ENCODE results near the gene RGS3.

Gene RGS3

GRCh38 chr9:113617550-113617949 is 154.0 kb downstream of the RGS3 start:
- Histone ChIP-seq H4K20me1 (ENCODE audit: insufficient read depth, low read length) (no peaks in the 10 kb centered on the region), H3K9me3 (ENCODE audit: low read length) (no peaks in the 10 kb centered on the region), H3K36me3 (ENCODE audit: insufficient read depth, low read length) (no peaks in the 10 kb centered on the region), H3K79me2 (ENCODE audit: insufficient read depth, low read length) (no peaks in the 10 kb centered on the region), H3K4me2 (ENCODE audit: low read length) (no peak overlapping the region), H3K9ac (ENCODE audit: low read length) (no peak overlapping the region), H3K27me3 (ENCODE audit: insufficient read depth, low read length) (peaks cover 26% of the 10 kb centered on the region), H3K27ac (ENCODE audit: low read depth, low read length, poor library complexity, severe bottlenecking) (no peak overlapping the region), H3K4me3 (ENCODE audit: low read depth, low read length, poor library complexity, severe bottlenecking) (no peak overlapping the region), H3K4me1 (ENCODE audit: insufficient read depth, low read length, severe bottlenecking) (no peaks in the 10 kb centered on the region), H3F3A (ENCODE audit: insufficient read depth, low read length) (no peaks in the 10 kb centered on the region), H3K9me2 (ENCODE audit: low read depth, low read length) (no peaks in the 10 kb centered on the region), H2AFZ (ENCODE audit: low read length) (no peak overlapping the region)
- TF ChIP-seq CTCF (IDR thresholded peaks at IDR 0.05; ENCODE audit: low read length) = no peak
- TF ChIP-seq EZH2 (IDR thresholded peaks at IDR 0.05; ENCODE audit: borderline replicate concordance, low read length) = no peak

- no peak overlapping the region for H3K4me2 ChIP-seq (ENCODE audit: low read length)
- H3K36me3 ChIP-seq (ENCODE audit: insufficient read depth, low read length) = no peaks in the 10 kb centered on the region
- no peaks in the 10 kb centered on the region for H4K20me1 ChIP-seq (ENCODE audit: insufficient read depth, low read length)
- H3K4me3 ChIP-seq (ENCODE audit: low read depth, low read length, poor library complexity, severe bottlenecking) = no peak overlapping the region
- H3K9me3 ChIP-seq (ENCODE audit: low read length) = no peaks in the 10 kb centered on the region
- no peak overlapping the region for H2AFZ ChIP-seq (ENCODE audit: low read length)
- H3F3A ChIP-seq (ENCODE audit: insufficient read depth, low read length) = no peaks in the 10 kb centered on the region
- TF ChIP-seq EZH2 (IDR thresholded peaks at IDR 0.05; ENCODE audit: borderline replicate concordance, low read length) (no peak), CTCF (IDR thresholded peaks at IDR 0.05; ENCODE audit: low read length) (no peak)
- H3K4me1 ChIP-seq (ENCODE audit: insufficient read depth, low read length, severe bottlenecking) = no peaks in the 10 kb centered on the region
- H3K9ac ChIP-seq (ENCODE audit: low read length) = no peak overlapping the region
- H3K27ac ChIP-seq (ENCODE audit: low read depth, low read length, poor library complexity, severe bottlenecking) = no peak overlapping the region
- no peaks in the 10 kb centered on the region for H3K79me2 ChIP-seq (ENCODE audit: insufficient read depth, low read length)
- H3K9me2 ChIP-seq (ENCODE audit: low read depth, low read length) = no peaks in the 10 kb centered on the region
- H3K27me3 ChIP-seq (ENCODE audit: insufficient read depth, low read length) = peaks cover 23% of the 10 kb centered on the region
Observed at GRCh38 chr9:113618836-113619490, 155.4 kb downstream of the RGS3 start.

GRCh38 chr9:113619491-113620376 is 156.2 kb downstream of the RGS3 start:
- Histone ChIP-seq H3K4me3 (ENCODE audit: low read depth, low read length, poor library complexity, severe bottlenecking) (no peak overlapping the region), H4K20me1 (ENCODE audit: insufficient read depth, low read length) (no peaks in the 10 kb centered on the region), H3K36me3 (ENCODE audit: insufficient read depth, low read length) (no peaks in the 10 kb centered on the region), H3K27me3 (ENCODE audit: insufficient read depth, low read length) (peaks cover 21% of the 10 kb centered on the region), H3K9me2 (ENCODE audit: low read depth, low read length) (no peaks in the 10 kb centered on the region), H3K27ac (ENCODE audit: low read depth, low read length, poor library complexity, severe bottlenecking) (no peak overlapping the region), H2AFZ (ENCODE audit: low read length) (no peak overlapping the region), H3K9ac (ENCODE audit: low read length) (no peak overlapping the region), H3F3A (ENCODE audit: insufficient read depth, low read length) (no peaks in the 10 kb centered on the region), H3K4me1 (ENCODE audit: insufficient read depth, low read length, severe bottlenecking) (no peaks in the 10 kb centered on the region), H3K9me3 (ENCODE audit: low read length) (no peaks in the 10 kb centered on the region), H3K79me2 (ENCODE audit: insufficient read depth, low read length) (no peaks in the 10 kb centered on the region), H3K4me2 (ENCODE audit: low read length) (no peak overlapping the region)
- TF ChIP-seq CTCF (IDR thresholded peaks at IDR 0.05; ENCODE audit: low read length) = no peak
- no peak for TF ChIP-seq EZH2 (IDR thresholded peaks at IDR 0.05; ENCODE audit: borderline replicate concordance, low read length)
